ENCODE results near the gene SLC40A1.

GRCh38 chr2:189512879-189513278, 67.7 kb downstream of the SLC40A1 start:
- TF ChIP-seq CTCF (IDR thresholded peaks at IDR 0.05) (no peak), POLR2A (IDR thresholded peaks at IDR 0.05) (no peak), POLR2AphosphoS5 (IDR thresholded peaks at IDR 0.05) (no peak)
